Hair follicle dermal papilla cell (primary cell): ENCODE results near the gene SLC5A4. TPM values are rescaled to one million over a fixed set of nuclear protein-coding genes. Genes with fewer than 3 reads are reported as not detected.

ENCODE experiments used
- small RNA-seq: library from RNA; depleted of rRNA; stranded (forward); fragments of <200 nt; gene quantifications from one replicate; pipeline ENCODE3, GENCODE V24; 2012
- total RNA-seq: library from RNA; depleted of rRNA; stranded (reverse); fragments of >200 nt; gene quantifications from 2 replicates; pipeline ENCODE4 v1.2.3, GENCODE V29; 2012

SLC5A4 gene
- not detected in 2 replicates for total RNA-seq

GRCh38 chr22:32255217-32255616 lies at the start of gene SLC5A4:
Gene SLC5A4 (minus strand): TSS chr22:32255347. CDS start chr22:32255329, 18 bp downstream.

DNA sequence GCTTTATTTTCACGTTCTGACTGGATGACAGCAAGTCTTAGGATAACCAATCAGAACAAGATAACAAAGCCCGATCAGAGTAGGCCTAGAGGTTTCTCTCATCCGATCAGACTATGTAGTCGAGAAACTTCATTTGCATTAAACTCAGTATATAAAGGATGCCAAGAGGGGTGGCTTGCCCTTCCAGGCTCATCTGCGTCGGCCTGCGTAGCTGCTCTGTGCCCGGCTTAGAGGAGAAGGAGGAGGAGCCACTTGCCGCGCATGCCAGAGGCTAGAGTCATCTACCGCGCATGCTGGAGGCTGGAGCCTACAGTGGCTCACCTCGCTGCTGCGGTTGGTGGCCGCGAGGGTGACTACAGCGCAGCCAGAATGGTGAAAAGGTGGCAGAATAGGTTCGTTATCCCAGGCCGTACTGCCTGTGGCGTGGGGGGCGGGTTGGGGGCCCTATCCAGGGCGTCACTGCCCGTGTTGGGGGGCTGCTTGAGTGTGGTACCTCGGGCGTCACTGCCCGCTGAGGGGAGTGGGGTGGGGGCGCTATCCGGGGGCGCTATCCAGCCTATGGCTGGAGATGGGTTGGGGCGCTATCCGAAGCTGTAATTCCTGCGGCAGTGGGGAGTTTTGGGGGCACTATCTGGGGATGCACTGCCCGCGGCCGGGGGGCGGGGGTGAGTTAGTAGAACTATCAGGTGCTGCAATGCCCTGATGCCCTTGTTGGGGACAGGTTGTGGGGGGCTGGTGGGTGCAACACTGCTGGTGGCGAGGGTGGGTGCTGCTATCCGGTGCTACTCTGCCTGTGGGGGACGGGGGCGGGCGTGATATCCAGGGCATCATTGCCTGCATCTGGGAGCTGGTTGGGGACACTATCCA lies 50.1 kb downstream of the SLC5A4 start, which contains the start of gene RFPL2:
Gene RFPL2 (minus strand): TSS at position 218 of the 867 bp plus-strand sequence. CDS start 2,622 bp downstream, outside the sequence.

Small RNA genes within 50 kb of the gene (small RNA-seq; reads per million reads assigned to genes)
- gene RF02171 = not detected

Other genes starting within 250 kb of the SLC5A4 start
- not detected in 2 replicates for gene SLC5A1, start 212.1 kb downstream of the SLC5A4 start, total RNA-seq
- gene C22orf42, start 96.0 kb downstream of the SLC5A4 start, total RNA-seq = not detected in 2 replicates
- not detected in 2 replicates for gene RFPL2, start 50.3 kb downstream of the SLC5A4 start, total RNA-seq
- gene RFPL3, start 102.5 kb upstream of the SLC5A4 start, total RNA-seq = not detected in 2 replicates
- gene RTCB, start 156.9 kb upstream of the SLC5A4 start, total RNA-seq = 88.3 and 90.0 TPM in 2 replicates
- not detected in 2 replicates for gene BPIFC, start 209.1 kb upstream of the SLC5A4 start, total RNA-seq
- gene FBXO7, start 219.5 kb upstream of the SLC5A4 start, total RNA-seq = 90.5 and 91.4 TPM in 2 replicates